Measurements from ENCODE around the gene MBNL2. TPM values are rescaled to one million over a fixed set of nuclear protein-coding genes. Genes with fewer than 3 reads are reported as not detected.

MBNL2 gene
- total RNA-seq, 1 experiment from 2014 or later = 0.17 TPM

- Histone ChIP-seq H3K9me3 (ENCODE audit: control insufficient read depth, low read depth, low read length) (no peaks in the 10 kb centered on the region), H3K4me1 (ENCODE audit: insufficient read depth, low read length) (no peaks in the 10 kb centered on the region), H3K27ac (ENCODE audit: insufficient read length, low read depth, low read length) (no peak overlapping the region), H2BK120ac (ENCODE audit: low read depth, low read length, poor library complexity, severe bottlenecking) (no peak overlapping the region), H3K23me2 (ENCODE audit: insufficient read length, low read depth, low read length, poor library complexity, severe bottlenecking) (peaks cover 3% of the 10 kb centered on the region), H3K4me2 (ENCODE audit: insufficient read depth, insufficient read length, low read length) (no peak overlapping the region), H2BK15ac (ENCODE audit: low read depth, low read length) (no peak overlapping the region), H2AK5ac (ENCODE audit: insufficient read length, low read length) (no peak overlapping the region), H2BK12ac (ENCODE audit: insufficient read length, low read depth, low read length) (no peak overlapping the region), H2BK5ac (ENCODE audit: insufficient read length, low read length) (no peak overlapping the region), H3K18ac (ENCODE audit: insufficient read length, low read depth, low read length) (no peak overlapping the region), H3T11ph (ENCODE audit: low read length) (no peak overlapping the region), H3K56ac (ENCODE audit: insufficient read length, low read depth, low read length) (no peak overlapping the region), H4K5ac (ENCODE audit: insufficient read length, low read depth, low read length) (no peak overlapping the region), H4K20me1 (ENCODE audit: control insufficient read depth, insufficient read depth, insufficient read length) (no peaks in the 10 kb centered on the region), H4K8ac (replicated peaks; ENCODE audit: insufficient read length, low read depth, low read length) (no peak overlapping the region), H3K79me1 (ENCODE audit: insufficient read depth, low read depth, low read length, poor library complexity, severe bottlenecking) (no peaks in the 10 kb centered on the region), H2BK20ac (ENCODE audit: low read depth, low read length, poor library complexity, severe bottlenecking) (no peak overlapping the region), H2AFZ (ENCODE audit: low read length) (no peak overlapping the region), H3K23ac (ENCODE audit: insufficient read length, low read depth, low read length) (no peak overlapping the region), H3K14ac (ENCODE audit: insufficient read depth, low read length) (no peak overlapping the region), H3K79me2 (ENCODE audit: insufficient read depth, low read length) (peaks cover 5% of the 10 kb centered on the region; the same call in 1 of the 2 replicates), H3K9ac (ENCODE audit: extremely low read depth, insufficient read length, low read length) (no peak overlapping the region), H4K91ac (ENCODE audit: insufficient read length, low read depth, low read length) (no peak overlapping the region), H3K27me3 (ENCODE audit: insufficient read depth, low read length) (no peaks in the 10 kb centered on the region), H3K4ac (ENCODE audit: low read depth, low read length) (no peak overlapping the region)
- H3K4me1 Mint-ChIP-seq = peaks cover 13 to 14% of the 10 kb centered on the region in 2 experiments
- no peak overlapping the region for H3K27ac Mint-ChIP-seq
- H3K27me3 Mint-ChIP-seq (ENCODE audit: low read depth) = no peaks in the 10 kb centered on the region
- WGBS (ENCODE audit: extremely low coverage, insufficient read length, low lambda C conversion rate) = no CpG with 5 or more reads among the region's 3 CpGs
- no peak overlapping the region for H3K4me3 Mint-ChIP-seq
- no peak for DNase-seq
- TF ChIP-seq, protein P1, sequence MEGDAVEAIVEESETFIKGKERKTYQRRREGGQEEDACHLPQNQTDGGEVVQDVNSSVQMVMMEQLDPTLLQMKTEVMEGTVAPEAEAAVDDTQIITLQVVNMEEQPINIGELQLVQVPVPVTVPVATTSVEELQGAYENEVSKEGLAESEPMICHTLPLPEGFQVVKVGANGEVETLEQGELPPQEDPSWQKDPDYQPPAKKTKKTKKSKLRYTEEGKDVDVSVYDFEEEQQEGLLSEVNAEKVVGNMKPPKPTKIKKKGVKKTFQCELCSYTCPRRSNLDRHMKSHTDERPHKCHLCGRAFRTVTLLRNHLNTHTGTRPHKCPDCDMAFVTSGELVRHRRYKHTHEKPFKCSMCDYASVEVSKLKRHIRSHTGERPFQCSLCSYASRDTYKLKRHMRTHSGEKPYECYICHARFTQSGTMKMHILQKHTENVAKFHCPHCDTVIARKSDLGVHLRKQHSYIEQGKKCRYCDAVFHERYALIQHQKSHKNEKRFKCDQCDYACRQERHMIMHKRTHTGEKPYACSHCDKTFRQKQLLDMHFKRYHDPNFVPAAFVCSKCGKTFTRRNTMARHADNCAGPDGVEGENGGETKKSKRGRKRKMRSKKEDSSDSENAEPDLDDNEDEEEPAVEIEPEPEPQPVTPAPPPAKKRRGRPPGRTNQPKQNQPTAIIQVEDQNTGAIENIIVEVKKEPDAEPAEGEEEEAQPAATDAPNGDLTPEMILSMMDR (conservative IDR thresholded peaks at IDR 0.05) = no peak
- peaks cover 3 to 7% (median 4%) of the 10 kb centered on the region in 3 experiments; a peak in 5 of 7 replicates for H3K36me3 Mint-ChIP-seq (ENCODE audit: insufficient read depth in 1 of 3, low read depth in 3 of 3)
- no peaks in the 10 kb centered on the region for H3K9me3 Mint-ChIP-seq
Measured at GRCh38 chr13:97438856-97439595, 216.9 kb downstream of the MBNL2 start.

Measured in H9 (cell line).